RWPE1 (cell line): Measurements from ENCODE around the gene CNOT6.

Source experiments
- CTCF ChIA-PET: fragments of 350-600 bp; sonication (Branson Sonifier 250); formaldehyde crosslinking; extraction: SDS; loops from one replicate; lab custom pipeline; 2021; lab: Yijun Ruan, JAX
- POLR2A ChIA-PET: fragments of 400-600 bp; formaldehyde crosslinking; extraction: SDS; loops from one replicate; lab custom pipeline; 2020; ENCODE audit warnings: antibody characterized with exemption; ENCODE audit not compliant: low non-redundant PET; lab: Yijun Ruan, JAX
- DNase-seq: peaks from one replicate; pipeline ENCODE4 v3.0.0; 2012; ENCODE audit warnings: low spot score
- H3K27ac ChIP-seq: fragments of 450-650 bp; 2 replicates; pipeline ENCODE4 v1.5.1; 2017
- TF ChIP-seq, protein P1 (sequence below): fragments of 450-650 bp; conservative IDR thresholded peaks from 2 replicates; pipeline ENCODE4 v1.5.1; 2017; ENCODE audit warnings: low read depth, mild to moderate bottlenecking

The CNOT6 gene

DNA sequence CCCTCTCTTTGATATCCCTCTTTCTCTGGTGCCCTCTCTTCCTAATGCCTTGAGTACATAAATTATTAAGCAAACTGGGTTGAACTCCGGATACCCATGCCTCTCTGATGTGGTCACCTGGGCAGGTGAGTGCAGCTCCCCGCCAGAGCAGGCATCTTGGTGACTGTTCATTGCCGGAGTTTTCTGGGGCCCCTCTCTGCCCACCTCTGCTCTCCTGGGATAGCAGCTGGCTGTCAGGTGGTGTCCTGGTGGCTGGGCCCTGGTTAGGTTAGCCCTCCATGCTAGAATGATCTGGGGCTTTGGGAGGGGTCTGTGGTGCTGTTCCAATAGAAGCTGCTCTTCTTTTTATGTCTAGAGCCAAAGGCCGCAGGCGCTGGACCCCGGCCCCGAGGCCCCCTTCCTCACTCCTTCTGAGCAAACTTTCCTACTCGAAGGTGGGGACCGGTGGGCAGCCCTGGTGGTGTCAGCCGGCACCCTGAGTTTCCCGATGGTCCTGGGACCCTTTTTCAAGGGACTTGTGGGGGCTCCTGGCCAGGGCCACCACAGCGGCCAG is 102.0 kb downstream of the CNOT6 start:
- CTCF ChIA-PET, result no interaction called here
- POLR2A ChIA-PET, result no interaction called here
- no peak for DNase-seq
- no peak overlapping the region for H3K27ac ChIP-seq
- TF ChIP-seq, protein P1, sequence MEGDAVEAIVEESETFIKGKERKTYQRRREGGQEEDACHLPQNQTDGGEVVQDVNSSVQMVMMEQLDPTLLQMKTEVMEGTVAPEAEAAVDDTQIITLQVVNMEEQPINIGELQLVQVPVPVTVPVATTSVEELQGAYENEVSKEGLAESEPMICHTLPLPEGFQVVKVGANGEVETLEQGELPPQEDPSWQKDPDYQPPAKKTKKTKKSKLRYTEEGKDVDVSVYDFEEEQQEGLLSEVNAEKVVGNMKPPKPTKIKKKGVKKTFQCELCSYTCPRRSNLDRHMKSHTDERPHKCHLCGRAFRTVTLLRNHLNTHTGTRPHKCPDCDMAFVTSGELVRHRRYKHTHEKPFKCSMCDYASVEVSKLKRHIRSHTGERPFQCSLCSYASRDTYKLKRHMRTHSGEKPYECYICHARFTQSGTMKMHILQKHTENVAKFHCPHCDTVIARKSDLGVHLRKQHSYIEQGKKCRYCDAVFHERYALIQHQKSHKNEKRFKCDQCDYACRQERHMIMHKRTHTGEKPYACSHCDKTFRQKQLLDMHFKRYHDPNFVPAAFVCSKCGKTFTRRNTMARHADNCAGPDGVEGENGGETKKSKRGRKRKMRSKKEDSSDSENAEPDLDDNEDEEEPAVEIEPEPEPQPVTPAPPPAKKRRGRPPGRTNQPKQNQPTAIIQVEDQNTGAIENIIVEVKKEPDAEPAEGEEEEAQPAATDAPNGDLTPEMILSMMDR, result no peak

DNA sequence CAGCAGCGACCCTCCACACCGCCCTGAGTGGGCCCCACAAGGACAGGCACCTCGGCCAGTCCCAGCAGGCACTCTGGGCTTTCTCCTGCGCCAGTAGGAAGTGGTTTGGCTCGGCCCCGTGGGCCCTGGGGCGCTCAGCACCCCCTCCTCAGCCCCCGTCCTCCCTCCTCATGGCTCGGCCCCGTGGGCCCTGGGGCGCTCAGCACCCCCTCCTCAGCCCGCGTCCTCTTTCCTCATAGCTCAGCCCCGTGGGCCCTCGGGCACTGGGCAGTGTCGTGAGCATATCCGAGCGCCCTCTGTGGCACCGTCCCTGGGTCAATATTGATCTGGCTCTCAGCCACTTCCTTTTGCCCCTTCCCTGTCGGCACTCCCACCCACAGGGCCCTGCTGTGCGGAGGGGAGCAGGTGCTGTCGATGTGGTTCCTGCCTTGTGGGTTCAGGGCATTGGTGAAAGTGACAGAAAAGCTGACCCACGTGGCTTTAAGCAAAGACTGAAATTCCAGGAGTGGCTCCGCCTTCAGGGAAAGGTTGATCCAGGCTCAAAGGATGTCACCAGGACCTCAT is 102.6 kb downstream of the CNOT6 start:
- ChIA-PET POLR2A (no interaction called here), CTCF (interaction anchor here (0.6 to 0.8 kb wide), 2 partner anchors 10 to 23 kb away, joined by 3 to 4 read pairs; no protein-coding TSS in a partner anchor)
- DNase-seq, result no peak
- no peak overlapping the region for H3K27ac ChIP-seq
- TF ChIP-seq, protein P1, result no peak

DNA sequence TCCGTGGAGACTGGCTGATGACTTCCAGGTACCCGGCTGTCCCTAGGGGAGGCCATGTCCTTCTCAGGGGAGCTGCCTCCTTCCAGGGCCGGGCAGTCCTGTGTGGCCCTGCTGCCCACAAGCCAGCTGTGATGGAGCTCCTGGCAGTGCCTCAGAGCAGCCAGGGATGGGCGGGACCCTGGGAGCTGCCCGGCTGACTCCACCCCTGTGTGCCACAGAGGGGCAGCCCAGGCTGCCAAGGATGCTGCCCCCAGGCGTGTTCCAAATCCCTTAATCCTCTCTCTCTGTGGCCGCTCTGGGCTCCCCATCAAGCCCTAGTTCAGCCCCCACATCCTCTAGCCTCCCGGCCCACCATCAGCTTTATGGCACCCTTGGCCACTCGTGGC is 104.1 kb downstream of the CNOT6 start:
- POLR2A ChIA-PET, result no interaction called here

DNA sequence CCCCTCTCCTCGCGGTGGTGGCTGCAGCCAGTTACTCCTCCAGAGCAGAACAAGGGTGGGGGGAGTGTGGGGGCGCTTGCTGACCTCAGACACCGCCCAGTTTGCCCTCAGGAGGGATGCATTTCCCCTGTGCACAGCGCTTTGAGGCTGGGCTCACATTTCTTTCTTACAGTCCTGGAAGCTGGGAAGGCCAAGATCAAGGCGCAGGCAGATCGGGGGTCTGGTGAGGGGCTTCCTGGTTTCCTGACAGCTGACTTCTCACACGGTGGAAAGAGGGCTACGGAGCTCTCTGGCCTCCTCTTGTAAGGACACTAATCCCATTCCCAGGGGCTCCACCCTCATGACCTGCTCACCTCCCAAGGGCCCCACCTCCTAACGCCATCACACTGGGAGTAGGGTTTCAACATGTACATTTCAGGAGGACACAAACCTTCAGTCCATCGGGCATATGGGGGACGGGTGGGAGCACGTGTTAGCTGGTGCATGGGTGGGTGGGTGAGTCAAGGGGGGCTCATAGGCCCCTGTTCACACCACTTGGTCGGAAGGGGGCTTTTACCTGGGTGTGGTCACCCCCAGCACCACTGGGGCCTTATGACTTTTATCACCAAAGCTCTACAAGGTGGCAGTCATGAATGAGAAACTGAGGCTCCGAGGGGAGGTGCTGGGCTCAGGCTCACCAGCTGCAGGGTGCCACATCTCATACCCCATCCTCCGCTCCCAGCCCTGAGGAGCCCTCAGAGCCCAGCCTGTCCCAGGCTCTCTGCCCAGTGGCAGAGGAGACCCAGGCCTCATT is 104.8 kb downstream of the CNOT6 start:
- ChIA-PET POLR2A (no interaction called here), CTCF (interaction anchor here (0.6 to 1.6 kb wide), 3 partner anchors 20 to 305 kb away, joined by 3 to 6 read pairs (median 3); no protein-coding TSS in a partner anchor)
- DNase-seq, result no peak
- TF ChIP-seq, protein P1, result no peak
- no peak overlapping the region for H3K27ac ChIP-seq

More for the DNA sequence above, 104.1 kb downstream of the CNOT6 start:
- H3K27ac ChIP-seq, result no peak overlapping the region
- no peak for DNase-seq
- CTCF ChIA-PET, result interaction anchor here (0.6 to 1.6 kb wide), 2 partner anchors 21 to 305 kb away, joined by 3 to 6 read pairs; no protein-coding TSS in a partner anchor
- TF ChIP-seq, protein P1, result no peak

DNA sequence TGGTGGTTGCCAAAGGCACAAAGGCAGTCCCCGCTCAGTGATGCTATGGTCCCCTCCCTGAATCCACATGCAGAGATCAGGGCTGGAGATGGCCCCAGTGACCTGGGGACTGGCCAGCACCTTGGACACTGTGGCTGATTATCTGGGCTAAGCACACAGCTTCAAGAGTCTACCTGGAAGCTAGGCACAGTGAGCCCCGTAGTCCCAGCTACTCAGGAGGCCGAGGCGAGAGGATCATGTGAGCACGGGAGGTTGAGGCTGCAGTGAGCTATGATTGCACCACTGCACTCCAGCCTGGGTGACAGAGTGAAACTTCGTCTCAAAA is 105.4 kb downstream of the CNOT6 start:
- TF ChIP-seq, protein P1, result no peak
- ChIA-PET CTCF (interaction anchor here (1.1 to 1.6 kb wide), 2 partner anchors 19 to 306 kb away, joined by 3 to 6 read pairs; no protein-coding TSS in a partner anchor), POLR2A (no interaction called here)
- H3K27ac ChIP-seq, result no peak overlapping the region
- no peak for DNase-seq

DNA sequence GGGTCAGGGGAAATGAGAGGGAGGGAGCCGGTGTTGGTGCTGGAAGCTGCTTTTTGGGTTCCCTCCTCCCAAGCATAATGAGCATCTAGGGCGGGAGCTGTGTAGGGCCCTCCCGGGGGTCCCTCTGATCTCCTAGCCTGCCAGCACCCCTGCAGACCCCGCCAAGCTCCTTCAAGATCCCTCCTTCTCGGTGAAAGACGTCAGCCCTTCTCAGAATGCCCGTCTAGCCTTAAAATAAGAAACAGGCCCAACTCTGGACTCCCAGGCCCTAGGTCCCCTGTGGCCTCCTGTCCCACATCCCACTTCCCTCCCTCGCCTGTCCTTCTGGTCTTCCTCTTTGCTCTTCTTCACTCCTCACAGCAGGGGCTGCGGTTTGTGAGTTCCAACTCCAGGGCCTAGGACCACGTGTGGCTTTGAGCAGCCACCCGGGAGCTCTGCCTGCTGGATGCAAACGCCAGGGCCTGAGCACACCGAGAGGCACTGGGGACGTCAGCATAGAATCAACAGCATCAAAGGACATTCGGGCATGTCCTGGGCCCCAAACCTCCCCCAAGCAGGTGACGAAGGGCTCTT is 105.9 kb downstream of the CNOT6 start:
- POLR2A ChIA-PET, result no interaction called here
- H3K27ac ChIP-seq, result no peak overlapping the region
- TF ChIP-seq, protein P1, result no peak
- CTCF ChIA-PET, result interaction anchor here (1.1 to 1.6 kb wide), 2 partner anchors 19 to 307 kb away, joined by 3 to 6 read pairs; no protein-coding TSS in a partner anchor
- DNase-seq, result no peak
